ENCODE results near the gene SMIM35.

The SMIM35 gene

GRCh38 chr11:118133816-118134215 lies 47.1 kb upstream of the SMIM35 start:
- Histone ChIP-seq H3K27me3 (ENCODE audit: control insufficient read depth, insufficient read depth, low read length) (no peaks in the 10 kb centered on the region), H3K79me2 (no peaks in the 10 kb centered on the region), H3K4me1 (no peaks in the 10 kb centered on the region), H3K36me3 (ENCODE audit: control insufficient read depth, insufficient read depth, low read length) (no peaks in the 10 kb centered on the region), H3K4me3 (ENCODE audit: low read depth, low read length) (no peak overlapping the region), H3K4me2 (ENCODE audit: low read length) (no peak overlapping the region), H3K9ac (no peak overlapping the region), H3K9me3 (ENCODE audit: control insufficient read depth, low read length) (no peaks in the 10 kb centered on the region), H2AFZ (no peak overlapping the region), H3K27ac (no peak overlapping the region)
- TF ChIP-seq, protein P1, sequence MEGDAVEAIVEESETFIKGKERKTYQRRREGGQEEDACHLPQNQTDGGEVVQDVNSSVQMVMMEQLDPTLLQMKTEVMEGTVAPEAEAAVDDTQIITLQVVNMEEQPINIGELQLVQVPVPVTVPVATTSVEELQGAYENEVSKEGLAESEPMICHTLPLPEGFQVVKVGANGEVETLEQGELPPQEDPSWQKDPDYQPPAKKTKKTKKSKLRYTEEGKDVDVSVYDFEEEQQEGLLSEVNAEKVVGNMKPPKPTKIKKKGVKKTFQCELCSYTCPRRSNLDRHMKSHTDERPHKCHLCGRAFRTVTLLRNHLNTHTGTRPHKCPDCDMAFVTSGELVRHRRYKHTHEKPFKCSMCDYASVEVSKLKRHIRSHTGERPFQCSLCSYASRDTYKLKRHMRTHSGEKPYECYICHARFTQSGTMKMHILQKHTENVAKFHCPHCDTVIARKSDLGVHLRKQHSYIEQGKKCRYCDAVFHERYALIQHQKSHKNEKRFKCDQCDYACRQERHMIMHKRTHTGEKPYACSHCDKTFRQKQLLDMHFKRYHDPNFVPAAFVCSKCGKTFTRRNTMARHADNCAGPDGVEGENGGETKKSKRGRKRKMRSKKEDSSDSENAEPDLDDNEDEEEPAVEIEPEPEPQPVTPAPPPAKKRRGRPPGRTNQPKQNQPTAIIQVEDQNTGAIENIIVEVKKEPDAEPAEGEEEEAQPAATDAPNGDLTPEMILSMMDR (IDR thresholded peaks at IDR 0.05): no peak

- Histone ChIP-seq H3K36me3 (ENCODE audit: control insufficient read depth, insufficient read depth, low read length) (no peaks in the 10 kb centered on the region), H3K27me3 (ENCODE audit: control insufficient read depth, insufficient read depth, low read length) (no peaks in the 10 kb centered on the region), H3K4me3 (ENCODE audit: low read depth, low read length) (no peak overlapping the region), H2AFZ (no peak overlapping the region), H3K4me1 (no peaks in the 10 kb centered on the region), H3K27ac (no peak overlapping the region), H3K9me3 (ENCODE audit: control insufficient read depth, low read length) (no peaks in the 10 kb centered on the region), H3K4me2 (ENCODE audit: low read length) (no peak overlapping the region), H3K9ac (no peak overlapping the region), H3K79me2 (no peaks in the 10 kb centered on the region)
- TF ChIP-seq, protein P1 (IDR thresholded peaks at IDR 0.05): no peak
Observed at GRCh38 chr11:118132385-118133151, 45.8 kb upstream of the SMIM35 start.

DNA sequence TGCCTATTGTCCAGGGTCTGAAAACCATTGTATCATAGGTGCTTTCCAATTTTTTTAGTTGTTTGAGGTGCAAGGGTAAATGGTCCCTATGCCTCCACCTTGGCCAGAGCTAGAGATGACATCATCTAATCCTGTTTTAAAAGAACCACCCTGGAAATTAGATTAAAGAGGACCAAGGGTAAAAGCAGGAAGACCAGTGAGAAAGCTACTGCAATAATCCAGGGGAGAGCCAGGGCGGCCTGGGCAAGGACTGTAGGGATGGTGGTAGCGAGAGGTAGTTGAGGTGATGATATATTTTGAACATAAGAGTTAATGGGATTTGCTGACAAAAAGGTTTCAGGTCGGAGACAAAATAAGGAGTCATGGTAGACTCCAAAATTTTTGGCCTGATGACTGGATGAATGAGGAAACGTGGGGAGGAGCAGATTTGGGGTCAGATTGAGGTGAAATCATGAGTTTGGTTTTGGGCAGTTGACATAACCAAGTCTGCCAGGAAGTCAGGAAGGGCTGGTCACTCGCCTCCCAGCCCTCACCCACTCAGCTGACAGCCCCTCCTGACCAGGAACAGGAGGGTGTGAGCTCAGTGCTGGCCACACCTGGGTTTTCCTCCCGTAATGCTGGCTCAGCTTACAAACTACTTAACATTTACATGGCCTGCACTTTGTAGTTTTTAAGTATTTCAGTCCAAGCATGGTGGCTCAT lies 42.9 kb upstream of the SMIM35 start:
- Histone ChIP-seq H3K27ac (no peak overlapping the region), H3K36me3 (ENCODE audit: control insufficient read depth, insufficient read depth, low read length) (no peaks in the 10 kb centered on the region), H3K4me1 (no peaks in the 10 kb centered on the region), H3K9ac (no peak overlapping the region), H3K27me3 (ENCODE audit: control insufficient read depth, insufficient read depth, low read length) (no peaks in the 10 kb centered on the region), H3K4me2 (ENCODE audit: low read length) (no peak overlapping the region), H3K9me3 (ENCODE audit: control insufficient read depth, low read length) (no peaks in the 10 kb centered on the region), H3K79me2 (no peaks in the 10 kb centered on the region), H3K4me3 (ENCODE audit: low read depth, low read length) (no peak overlapping the region), H2AFZ (no peak overlapping the region)
- TF ChIP-seq, protein P1 (IDR thresholded peaks at IDR 0.05): no peak

DNA sequence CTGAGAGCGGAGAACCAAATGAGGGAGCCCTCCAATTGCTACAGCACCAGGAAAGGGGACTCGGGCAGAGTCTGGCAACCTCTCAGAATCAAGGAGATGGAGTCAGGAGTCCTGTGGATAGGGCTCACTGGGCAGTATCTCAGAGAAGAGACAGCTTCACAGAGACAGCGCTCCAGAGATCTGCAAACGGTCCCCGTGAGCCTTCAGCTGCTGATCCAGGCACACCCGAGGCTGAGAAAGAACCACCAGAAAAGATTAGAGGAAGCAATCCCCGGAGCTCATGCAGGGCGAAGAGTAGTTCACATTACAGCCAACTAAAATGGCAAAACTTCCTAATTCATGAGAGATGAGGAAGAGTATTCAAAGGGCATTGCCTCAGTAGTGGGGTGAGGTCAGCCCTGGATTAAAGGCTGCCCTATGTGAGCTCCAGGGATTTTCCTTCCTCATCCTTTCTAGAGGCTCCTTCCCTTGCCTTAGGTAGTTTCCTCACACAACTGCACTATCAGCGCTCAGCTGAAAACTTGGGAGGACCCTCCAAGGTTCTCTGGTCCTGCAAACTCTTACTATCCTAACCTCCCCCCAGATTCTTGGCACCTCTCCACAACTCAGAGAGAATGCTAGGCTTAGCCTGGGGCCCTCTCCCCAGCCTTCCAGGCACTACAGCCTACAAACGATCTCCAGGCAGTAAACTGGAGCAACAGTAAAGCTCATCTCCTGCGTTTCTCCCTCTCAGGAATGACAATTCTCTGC lies 42.1 kb upstream of the SMIM35 start:
- Histone ChIP-seq H3K4me2 (ENCODE audit: low read length) (no peak overlapping the region), H2AFZ (no peak overlapping the region), H3K9ac (no peak overlapping the region), H3K27ac (no peak overlapping the region), H3K4me1 (no peaks in the 10 kb centered on the region), H3K36me3 (ENCODE audit: control insufficient read depth, insufficient read depth, low read length) (no peaks in the 10 kb centered on the region), H3K4me3 (ENCODE audit: low read depth, low read length) (no peak overlapping the region), H3K79me2 (no peaks in the 10 kb centered on the region), H3K27me3 (ENCODE audit: control insufficient read depth, insufficient read depth, low read length) (no peaks in the 10 kb centered on the region), H3K9me3 (ENCODE audit: control insufficient read depth, low read length) (no peaks in the 10 kb centered on the region)
- TF ChIP-seq, protein P1 (IDR thresholded peaks at IDR 0.05): no peak

All from parathyroid adenoma (tissue), 2 donors.